Fibroblast of lung (primary cell): Measurements from ENCODE around the gene FHIT.

ENCODE experiments used
- CTCF ChIP-seq, 2 donors: IDR thresholded peaks in 1 of 2; conservative IDR thresholded peaks in 1 of 2; 1 replicate in 1 of 2; 2 replicates in 1 of 2; pipeline ENCODE4 v1.5.1; 2011 to 2012; ENCODE audit warnings: low read length in 2 of 2, control low read depth in 1 of 2, inconsistent platforms in 1 of 2, low read depth in 1 of 2, mild to moderate bottlenecking in 1 of 2
- EZH2 ChIP-seq: IDR thresholded peaks from 2 replicates; pipeline ENCODE4 v1.5.1; 2012; ENCODE audit warnings: low read length, control low read depth, mild to moderate bottlenecking; ENCODE audit errors: missing control alignments

- TF ChIP-seq CTCF (conservative IDR thresholded peaks at IDR 0.05 in 1 of 2, IDR thresholded peaks at IDR 0.05 in 1 of 2; ENCODE audit: low read depth in 1 of 2, low read length in 2 of 2) (no peak), EZH2 (no peak)
Observed at GRCh38 chr3:60131618-60132017, 1119.6 kb downstream of the FHIT start.
